Measurements from ENCODE around the gene ATP1B3. TPM values are rescaled to one million over a fixed set of nuclear protein-coding genes. Genes with fewer than 3 reads are reported as not detected.
A peak's percentile ranks its signal among the peaks of the same experiment; 100 is the strongest.
"Not testable (repeated sequence)": the region's sequence is repeated elsewhere in the genome, so short reads cannot be mapped to it uniquely, and the experiment has no call there.

Gene ATP1B3
- total RNA-seq, 1 donor from 2014 or later: 127 TPM

DNA sequence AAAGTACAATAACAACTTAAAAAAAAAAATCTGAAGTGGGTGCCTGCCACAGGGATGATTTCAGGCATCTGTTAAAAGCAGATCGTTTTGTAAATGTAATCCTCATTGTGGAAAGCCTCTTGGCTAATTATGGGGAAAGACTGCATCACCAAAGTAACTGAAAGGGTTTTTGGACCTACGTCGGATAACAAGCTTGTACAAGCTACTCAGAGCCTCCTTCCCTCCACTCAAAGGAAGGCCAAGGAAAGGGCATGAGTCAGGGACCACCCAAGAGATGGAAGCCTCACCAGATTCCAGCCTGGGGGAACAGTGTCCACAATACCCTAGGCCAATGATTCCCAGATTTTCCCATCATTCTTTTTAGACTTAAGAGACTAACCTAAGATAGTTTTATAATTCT, 84.3 kb downstream of the ATP1B3 start:
- H3K4me1 Mint-ChIP-seq (ENCODE audit: unreplicated experiment): no peaks in the 10 kb centered on the region
- H3K36me3 Mint-ChIP-seq: peaks cover 22% of the 10 kb centered on the region
- no peaks in the 10 kb centered on the region for H3K9me3 Mint-ChIP-seq
- no peak for DNase-seq (ENCODE audit: extremely low spot score, unreplicated experiment)
- H3K27me3 Mint-ChIP-seq: no peaks in the 10 kb centered on the region
- no peak overlapping the region for H3K4me3 Mint-ChIP-seq
- TF ChIP-seq, protein P1, sequence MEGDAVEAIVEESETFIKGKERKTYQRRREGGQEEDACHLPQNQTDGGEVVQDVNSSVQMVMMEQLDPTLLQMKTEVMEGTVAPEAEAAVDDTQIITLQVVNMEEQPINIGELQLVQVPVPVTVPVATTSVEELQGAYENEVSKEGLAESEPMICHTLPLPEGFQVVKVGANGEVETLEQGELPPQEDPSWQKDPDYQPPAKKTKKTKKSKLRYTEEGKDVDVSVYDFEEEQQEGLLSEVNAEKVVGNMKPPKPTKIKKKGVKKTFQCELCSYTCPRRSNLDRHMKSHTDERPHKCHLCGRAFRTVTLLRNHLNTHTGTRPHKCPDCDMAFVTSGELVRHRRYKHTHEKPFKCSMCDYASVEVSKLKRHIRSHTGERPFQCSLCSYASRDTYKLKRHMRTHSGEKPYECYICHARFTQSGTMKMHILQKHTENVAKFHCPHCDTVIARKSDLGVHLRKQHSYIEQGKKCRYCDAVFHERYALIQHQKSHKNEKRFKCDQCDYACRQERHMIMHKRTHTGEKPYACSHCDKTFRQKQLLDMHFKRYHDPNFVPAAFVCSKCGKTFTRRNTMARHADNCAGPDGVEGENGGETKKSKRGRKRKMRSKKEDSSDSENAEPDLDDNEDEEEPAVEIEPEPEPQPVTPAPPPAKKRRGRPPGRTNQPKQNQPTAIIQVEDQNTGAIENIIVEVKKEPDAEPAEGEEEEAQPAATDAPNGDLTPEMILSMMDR (conservative IDR thresholded peaks at IDR 0.05): no peak
- H3K27ac Mint-ChIP-seq: no peak overlapping the region

DNA sequence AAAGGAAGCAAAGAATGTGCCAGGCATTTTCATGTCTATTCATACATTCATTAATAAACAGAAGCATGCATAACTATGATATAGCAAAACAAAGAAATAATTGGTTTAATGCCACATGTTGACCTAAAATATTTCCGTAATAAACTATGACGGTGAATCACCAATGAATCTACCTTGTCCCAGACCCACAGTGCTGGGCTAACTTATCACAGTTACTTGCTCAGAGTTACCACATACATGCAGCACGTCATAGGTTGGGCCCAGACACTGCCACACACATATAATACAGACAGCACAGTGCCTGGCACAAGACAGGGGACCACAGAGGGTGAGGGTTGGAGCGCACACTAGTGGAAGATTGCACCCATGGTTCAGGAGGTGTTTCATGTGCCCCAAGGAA, 86.9 kb downstream of the ATP1B3 start:
- Mint-ChIP-seq H3K4me1 (ENCODE audit: unreplicated experiment) (no peaks in the 10 kb centered on the region), H3K36me3 (peaks cover 20% of the 10 kb centered on the region), H3K27ac (no peak overlapping the region), H3K9me3 (peaks cover 3% of the 10 kb centered on the region), H3K27me3 (no peaks in the 10 kb centered on the region), H3K4me3 (no peak overlapping the region)
- DNase-seq (ENCODE audit: extremely low spot score, unreplicated experiment): no peak
- TF ChIP-seq, protein P1 (conservative IDR thresholded peaks at IDR 0.05): no peak

DNA sequence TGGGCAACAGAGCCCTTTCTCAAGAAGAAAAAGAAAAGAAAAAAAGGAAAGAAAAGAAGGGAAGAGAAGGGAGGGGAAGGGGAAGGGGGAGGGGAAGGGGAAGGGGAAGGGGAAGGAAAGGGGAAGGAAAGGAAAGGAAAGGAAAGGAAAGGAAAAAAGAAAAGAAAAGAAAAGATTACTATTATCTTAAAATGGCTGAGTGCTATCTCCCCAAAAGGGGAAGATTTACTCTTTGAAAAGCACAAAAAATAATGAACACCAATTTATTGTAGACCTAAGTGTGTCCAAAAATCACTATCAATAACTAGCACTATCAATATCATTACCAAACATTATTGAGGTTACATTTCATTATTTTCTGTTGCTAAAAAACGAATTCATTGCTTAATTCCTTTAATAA, 89.0 kb downstream of the ATP1B3 start:
- no peaks in the 10 kb centered on the region for H3K4me1 Mint-ChIP-seq (ENCODE audit: unreplicated experiment)
- H3K27ac Mint-ChIP-seq: no peak overlapping the region
- no peak for DNase-seq (ENCODE audit: extremely low spot score, unreplicated experiment)
- no peaks in the 10 kb centered on the region for H3K27me3 Mint-ChIP-seq
- peaks cover 3% of the 10 kb centered on the region for H3K9me3 Mint-ChIP-seq
- peaks cover 24% of the 10 kb centered on the region for H3K36me3 Mint-ChIP-seq
- no peak overlapping the region for H3K4me3 Mint-ChIP-seq
- TF ChIP-seq, protein P1 (conservative IDR thresholded peaks at IDR 0.05): no peak

DNA sequence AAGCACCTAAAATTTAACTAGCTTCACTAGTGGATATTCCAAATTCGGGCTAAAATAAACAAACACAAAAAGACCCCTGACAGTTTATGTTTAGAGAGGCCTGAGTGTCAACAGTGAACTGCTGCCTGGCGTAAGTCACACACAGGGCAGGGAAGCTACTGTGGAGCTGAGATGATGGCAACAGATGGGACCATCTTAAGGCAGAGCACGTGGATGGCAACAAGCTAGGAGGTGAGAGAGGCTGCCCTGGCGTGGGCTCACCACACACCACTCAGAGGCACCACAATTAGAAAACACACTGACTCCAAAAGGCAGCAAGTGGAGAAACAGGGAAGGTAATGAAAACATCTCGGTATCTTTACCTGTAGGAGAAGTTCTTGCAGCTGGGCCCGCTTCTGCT, 93.3 kb downstream of the ATP1B3 start:
- TF ChIP-seq, protein P1 (conservative IDR thresholded peaks at IDR 0.05): no peak
- no peaks in the 10 kb centered on the region for H3K4me1 Mint-ChIP-seq (ENCODE audit: unreplicated experiment)
- H3K36me3 Mint-ChIP-seq: peaks cover 32% of the 10 kb centered on the region
- H3K9me3 Mint-ChIP-seq: peaks cover 3% of the 10 kb centered on the region
- DNase-seq (ENCODE audit: extremely low spot score, unreplicated experiment): no peak
- H3K4me3 Mint-ChIP-seq: no peak overlapping the region
- H3K27me3 Mint-ChIP-seq: no peaks in the 10 kb centered on the region
- H3K27ac Mint-ChIP-seq: no peak overlapping the region

DNA sequence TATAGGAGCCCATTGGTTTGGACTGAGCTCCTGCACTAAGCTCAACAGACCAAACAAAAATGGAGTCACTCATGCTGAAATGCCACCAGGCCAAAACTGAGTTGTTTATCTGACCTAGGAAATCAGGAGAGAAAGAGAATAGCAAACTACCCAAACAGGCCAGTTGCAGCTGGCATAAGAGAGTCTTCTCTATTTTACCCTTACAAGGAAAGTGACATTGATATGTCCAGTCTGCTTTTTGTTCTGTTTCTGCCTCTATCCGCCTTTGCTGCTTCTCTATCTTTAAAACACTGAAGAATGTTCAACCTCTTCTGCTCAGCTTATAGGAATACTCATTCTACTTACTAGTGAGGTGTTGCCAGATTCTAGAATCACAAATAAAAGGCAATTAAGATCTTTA, 95.1 kb downstream of the ATP1B3 start:
- no peak for DNase-seq (ENCODE audit: extremely low spot score, unreplicated experiment)
- H3K27ac Mint-ChIP-seq: no peak overlapping the region
- TF ChIP-seq, protein P1 (conservative IDR thresholded peaks at IDR 0.05): no peak
- no peaks in the 10 kb centered on the region for H3K27me3 Mint-ChIP-seq
- peaks cover 3% of the 10 kb centered on the region for H3K9me3 Mint-ChIP-seq
- H3K36me3 Mint-ChIP-seq: peaks cover 37% of the 10 kb centered on the region
- no peaks in the 10 kb centered on the region for H3K4me1 Mint-ChIP-seq (ENCODE audit: unreplicated experiment)
- H3K4me3 Mint-ChIP-seq: no peak overlapping the region

DNA sequence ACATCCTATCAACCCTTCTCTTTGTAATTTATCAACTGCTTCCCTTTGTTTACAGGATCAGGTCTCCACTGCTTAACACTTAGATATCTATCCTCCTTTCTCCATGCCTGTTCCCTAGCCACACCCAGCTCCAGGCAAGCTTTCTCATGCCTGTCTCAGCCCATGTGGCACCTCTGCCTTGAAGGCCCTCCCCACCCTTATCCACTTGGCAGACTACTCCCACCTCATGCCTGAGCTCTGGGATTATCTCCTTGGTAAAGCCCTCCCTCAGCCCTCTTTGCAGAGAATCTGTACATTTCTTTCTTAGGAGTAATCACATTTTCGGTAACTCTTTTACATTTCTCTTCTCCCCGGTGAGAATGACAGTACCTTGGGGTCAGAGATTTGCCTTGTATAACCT, 96.0 kb downstream of the ATP1B3 start:
- no peak overlapping the region for H3K4me3 Mint-ChIP-seq
- TF ChIP-seq, protein P1 (conservative IDR thresholded peaks at IDR 0.05): no peak
- H3K27ac Mint-ChIP-seq: peak overlapping the region; percentile 0
- H3K4me1 Mint-ChIP-seq (ENCODE audit: unreplicated experiment): no peaks in the 10 kb centered on the region
- DNase-seq (ENCODE audit: extremely low spot score, unreplicated experiment): no peak
- peaks cover 38% of the 10 kb centered on the region for H3K36me3 Mint-ChIP-seq
- H3K9me3 Mint-ChIP-seq: peaks cover 3% of the 10 kb centered on the region
- H3K27me3 Mint-ChIP-seq: no peaks in the 10 kb centered on the region

DNA sequence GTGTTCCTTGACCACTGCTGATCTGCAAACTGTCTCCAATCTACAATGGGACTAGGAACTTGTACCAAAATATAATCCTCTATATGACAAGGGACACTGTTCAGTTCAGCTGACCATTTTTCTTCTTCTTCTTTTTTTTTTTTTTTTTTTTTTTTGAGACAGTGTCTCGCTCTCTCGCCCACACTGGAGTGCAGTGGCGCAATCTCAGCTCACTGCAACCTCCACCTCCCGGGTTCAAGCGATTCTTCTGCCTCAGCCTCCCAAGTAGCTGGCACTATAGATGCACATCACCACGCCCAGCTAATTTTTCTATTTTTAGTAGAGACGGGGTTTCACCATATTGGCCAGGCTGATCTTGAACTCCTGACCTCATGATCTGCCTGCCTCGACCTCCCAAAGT, 98.3 kb downstream of the ATP1B3 start:
- not testable (repeated sequence) for H3K4me1 Mint-ChIP-seq (ENCODE audit: unreplicated experiment); DNase-seq (ENCODE audit: extremely low spot score, unreplicated experiment); H3K9me3 Mint-ChIP-seq; H3K4me3 Mint-ChIP-seq; H3K27ac Mint-ChIP-seq; H3K27me3 Mint-ChIP-seq
- peaks cover 35% of the 10 kb centered on the region for H3K36me3 Mint-ChIP-seq
